ENCODE results near the gene AGBL1.

DNA sequence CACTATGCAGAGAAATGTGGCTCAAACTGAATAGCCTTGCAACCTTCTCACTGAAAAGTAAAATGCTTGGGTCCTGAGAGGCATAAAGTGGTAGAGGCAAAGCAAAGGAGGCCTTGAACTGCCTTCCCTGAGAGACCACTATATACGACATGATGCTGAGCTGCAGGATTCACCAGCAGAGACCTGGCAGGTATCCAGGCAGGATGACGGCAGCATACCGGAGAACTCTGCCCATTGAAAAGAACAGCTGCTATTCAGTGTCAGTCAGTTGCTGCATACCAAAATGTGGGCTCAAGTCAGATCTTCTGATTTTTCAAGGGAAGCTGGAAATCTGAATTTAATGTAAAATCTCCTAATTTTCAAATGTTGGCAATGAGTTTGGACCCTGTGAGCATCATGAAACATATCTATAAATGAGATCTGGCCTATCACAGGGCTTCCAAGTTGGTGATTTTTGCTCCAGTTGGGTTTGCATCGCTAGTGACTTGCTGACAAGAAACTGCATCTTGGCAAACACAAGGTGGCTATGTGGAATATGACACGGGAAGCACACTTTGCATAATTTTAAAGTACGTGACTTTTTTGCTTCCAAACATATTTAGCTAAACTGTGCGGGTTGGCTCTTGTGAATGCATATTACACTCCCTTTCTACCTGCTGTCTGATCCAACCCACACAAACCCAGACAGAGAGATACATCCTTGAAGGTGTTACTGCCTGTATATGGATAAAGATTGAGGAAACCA, 529.0 kb downstream of the AGBL1 start:
- TF ChIP-seq EZH2 (IDR thresholded peaks at IDR 0.05; ENCODE audit: low read length) = no peak
- TF ChIP-seq, protein P1, sequence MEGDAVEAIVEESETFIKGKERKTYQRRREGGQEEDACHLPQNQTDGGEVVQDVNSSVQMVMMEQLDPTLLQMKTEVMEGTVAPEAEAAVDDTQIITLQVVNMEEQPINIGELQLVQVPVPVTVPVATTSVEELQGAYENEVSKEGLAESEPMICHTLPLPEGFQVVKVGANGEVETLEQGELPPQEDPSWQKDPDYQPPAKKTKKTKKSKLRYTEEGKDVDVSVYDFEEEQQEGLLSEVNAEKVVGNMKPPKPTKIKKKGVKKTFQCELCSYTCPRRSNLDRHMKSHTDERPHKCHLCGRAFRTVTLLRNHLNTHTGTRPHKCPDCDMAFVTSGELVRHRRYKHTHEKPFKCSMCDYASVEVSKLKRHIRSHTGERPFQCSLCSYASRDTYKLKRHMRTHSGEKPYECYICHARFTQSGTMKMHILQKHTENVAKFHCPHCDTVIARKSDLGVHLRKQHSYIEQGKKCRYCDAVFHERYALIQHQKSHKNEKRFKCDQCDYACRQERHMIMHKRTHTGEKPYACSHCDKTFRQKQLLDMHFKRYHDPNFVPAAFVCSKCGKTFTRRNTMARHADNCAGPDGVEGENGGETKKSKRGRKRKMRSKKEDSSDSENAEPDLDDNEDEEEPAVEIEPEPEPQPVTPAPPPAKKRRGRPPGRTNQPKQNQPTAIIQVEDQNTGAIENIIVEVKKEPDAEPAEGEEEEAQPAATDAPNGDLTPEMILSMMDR (optimal IDR thresholded peaks at IDR 0.05 in 1 of 3, IDR thresholded peaks at IDR 0.05 in 1 of 3, conservative IDR thresholded peaks at IDR 0.05 in 1 of 3; ENCODE audit: extremely low read depth in 1 of 3, insufficient read depth in 2 of 3, low read length in 3 of 3) = no peak
